Astrocyte of the spinal cord (primary cell): ENCODE results near the gene ALK.
A peak's percentile ranks its signal among the peaks of the same experiment; 100 is the strongest.

Source experiments
- DNase-seq: peaks from one replicate; pipeline ENCODE4 v3.0.0; 2011; ENCODE audit warnings: low read depth, low spot score
- H3K4me3 ChIP-seq: 2 replicates; pipeline ENCODE4 v1.5.1; 2011; ENCODE audit warnings: low read depth, mild to moderate bottlenecking, low read length, moderate library complexity
- in situ Hi-C: cut with HindIII; loops from 2 replicates; pipeline ENCODE4 v1.10.0; 2017; ENCODE audit warnings: low sequenced_read_pairs
- TF ChIP-seq, protein P1 (sequence below): IDR thresholded peaks from 2 replicates; pipeline ENCODE4 v1.5.1; 2012; ENCODE audit warnings: low read depth, mild to moderate bottlenecking, low read length, inconsistent platforms

The ALK gene

DNA sequence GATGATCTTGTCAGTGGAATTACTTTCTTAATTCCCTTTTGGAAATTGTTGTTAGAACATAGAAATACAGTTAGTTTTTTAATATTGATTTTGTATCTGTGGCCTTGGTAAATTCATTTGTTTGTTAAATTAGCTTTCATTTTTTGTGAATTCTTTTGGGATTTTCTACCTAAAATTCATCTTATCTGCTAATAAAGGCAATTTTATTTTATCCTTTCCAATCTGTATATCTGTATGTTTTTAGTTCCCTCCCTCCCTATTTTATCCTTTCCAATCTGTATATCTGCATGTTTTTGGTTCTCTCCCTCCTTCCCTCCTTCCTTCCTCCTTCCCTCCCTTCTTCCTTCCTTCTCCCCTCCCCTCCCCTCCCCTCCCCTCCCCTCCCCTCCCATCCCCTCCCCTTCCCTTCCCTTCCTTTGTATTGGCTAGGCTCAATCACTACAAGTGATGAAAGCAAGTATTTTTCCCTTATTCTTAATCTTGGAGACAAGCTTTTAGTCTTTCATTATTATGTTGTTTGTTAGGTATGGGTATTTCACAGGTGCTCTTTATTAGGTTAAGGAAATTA is 244.4 kb downstream of the ALK start:
- in situ Hi-C loops: no loop called here
- no peak for DNase-seq
- TF ChIP-seq, protein P1, sequence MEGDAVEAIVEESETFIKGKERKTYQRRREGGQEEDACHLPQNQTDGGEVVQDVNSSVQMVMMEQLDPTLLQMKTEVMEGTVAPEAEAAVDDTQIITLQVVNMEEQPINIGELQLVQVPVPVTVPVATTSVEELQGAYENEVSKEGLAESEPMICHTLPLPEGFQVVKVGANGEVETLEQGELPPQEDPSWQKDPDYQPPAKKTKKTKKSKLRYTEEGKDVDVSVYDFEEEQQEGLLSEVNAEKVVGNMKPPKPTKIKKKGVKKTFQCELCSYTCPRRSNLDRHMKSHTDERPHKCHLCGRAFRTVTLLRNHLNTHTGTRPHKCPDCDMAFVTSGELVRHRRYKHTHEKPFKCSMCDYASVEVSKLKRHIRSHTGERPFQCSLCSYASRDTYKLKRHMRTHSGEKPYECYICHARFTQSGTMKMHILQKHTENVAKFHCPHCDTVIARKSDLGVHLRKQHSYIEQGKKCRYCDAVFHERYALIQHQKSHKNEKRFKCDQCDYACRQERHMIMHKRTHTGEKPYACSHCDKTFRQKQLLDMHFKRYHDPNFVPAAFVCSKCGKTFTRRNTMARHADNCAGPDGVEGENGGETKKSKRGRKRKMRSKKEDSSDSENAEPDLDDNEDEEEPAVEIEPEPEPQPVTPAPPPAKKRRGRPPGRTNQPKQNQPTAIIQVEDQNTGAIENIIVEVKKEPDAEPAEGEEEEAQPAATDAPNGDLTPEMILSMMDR: no peak
- no peak overlapping the region for H3K4me3 ChIP-seq

DNA sequence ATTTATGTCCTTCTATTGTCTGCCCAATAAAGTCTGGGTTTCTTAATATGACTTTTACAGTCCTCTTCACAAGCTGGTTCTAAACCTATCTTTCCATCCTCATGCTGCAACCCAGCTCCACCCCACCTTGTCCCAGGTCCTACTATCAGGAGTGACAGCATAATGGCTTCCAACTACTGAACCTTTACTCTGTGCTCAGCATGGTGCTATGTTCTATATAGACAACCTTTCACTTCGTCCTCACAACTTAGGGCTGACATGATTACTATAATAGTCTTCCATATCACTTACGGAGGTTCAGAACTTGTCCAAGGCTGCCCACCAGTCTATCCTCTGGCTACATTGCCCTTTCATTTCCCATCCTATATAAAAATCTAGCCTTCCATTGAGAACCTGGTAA is 256.8 kb downstream of the ALK start:
- no peak overlapping the region for H3K4me3 ChIP-seq
- no peak for DNase-seq
- in situ Hi-C loops: no loop called here
- TF ChIP-seq, protein P1: no peak

DNA sequence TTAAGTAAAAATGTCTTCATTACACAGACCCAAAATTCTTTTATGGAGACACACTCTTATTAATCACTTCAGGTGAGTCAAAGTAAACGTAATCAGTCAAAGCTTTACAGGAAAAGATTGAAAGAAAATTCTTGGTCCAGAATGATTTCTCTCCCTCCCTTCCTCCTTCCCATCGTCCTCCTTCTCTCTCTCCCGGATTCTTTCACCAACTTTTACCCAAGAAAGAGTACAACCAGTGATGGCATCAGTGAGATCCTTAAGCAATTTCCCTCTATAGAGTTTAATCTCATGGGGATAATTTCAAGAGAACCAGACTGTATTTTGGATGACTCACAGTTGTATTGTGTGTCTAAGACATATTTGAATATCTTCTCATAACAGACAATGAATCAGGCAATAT is 258.1 kb downstream of the ALK start:
- in situ Hi-C loops: no loop called here
- peak; percentile 76 for DNase-seq
- no peak overlapping the region for H3K4me3 ChIP-seq
- TF ChIP-seq, protein P1: no peak

DNA sequence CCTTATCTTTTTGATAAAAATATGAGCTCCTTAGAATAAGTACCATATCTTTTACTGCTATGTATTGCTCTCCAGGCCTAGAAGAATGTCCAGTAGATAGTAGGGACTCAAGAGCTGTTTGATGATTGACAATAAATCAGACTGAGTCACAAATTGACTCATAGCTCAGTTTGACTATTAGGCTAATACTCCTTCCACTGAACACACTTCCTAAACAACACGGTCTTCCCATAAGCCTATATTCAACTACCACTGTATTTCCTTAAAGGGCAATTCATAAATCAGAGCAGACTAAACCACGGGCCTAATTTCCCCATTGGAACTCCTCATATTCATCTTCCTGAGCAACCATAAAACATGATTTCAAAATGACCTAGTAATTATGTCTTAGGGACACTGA is 258.5 kb downstream of the ALK start:
- in situ Hi-C loops: no loop called here
- no peak overlapping the region for H3K4me3 ChIP-seq
- DNase-seq: no peak
- TF ChIP-seq, protein P1: no peak

DNA sequence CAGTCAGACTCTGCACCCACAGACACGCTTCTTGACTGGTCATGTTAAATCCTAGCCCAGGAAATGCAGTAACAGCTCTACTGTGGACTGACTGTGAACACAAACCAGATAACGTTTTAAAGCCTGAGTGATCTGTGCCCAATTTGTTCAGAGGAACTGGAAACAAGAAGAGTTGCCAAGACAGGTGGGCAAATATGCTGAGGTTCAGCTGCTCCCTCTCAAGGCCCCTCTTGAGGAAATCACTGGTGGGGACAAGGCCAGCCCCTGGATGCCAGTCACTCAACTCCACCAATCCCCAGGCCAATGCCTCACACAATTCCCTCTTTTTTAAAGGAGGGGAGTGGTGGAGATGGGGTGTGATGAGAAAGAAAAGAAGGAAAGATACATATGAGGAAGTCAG is 261.2 kb downstream of the ALK start:
- in situ Hi-C loops: no loop called here
- TF ChIP-seq, protein P1: no peak
- H3K4me3 ChIP-seq: no peak overlapping the region
- no peak for DNase-seq

DNA sequence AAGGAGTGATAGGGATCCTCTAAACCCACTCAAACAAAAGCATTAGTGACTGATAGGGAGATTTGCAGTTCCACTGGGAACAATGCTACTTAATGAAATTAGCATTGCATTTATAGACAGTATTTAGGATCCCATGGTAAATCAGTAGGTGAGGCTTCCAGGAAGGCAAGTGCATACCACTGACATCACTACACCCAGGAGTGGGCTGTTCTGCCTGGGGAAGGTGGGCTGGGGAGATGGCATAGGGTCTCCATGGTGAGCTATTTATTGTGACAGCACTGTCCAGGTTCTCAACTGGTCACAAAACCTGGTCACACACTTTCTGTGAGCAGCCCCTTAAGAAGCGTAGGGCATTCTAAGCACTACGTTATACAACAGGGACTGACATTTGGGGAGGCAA is 262.2 kb downstream of the ALK start:
- in situ Hi-C loops: no loop called here
- H3K4me3 ChIP-seq: no peak overlapping the region
- DNase-seq: no peak
- TF ChIP-seq, protein P1: no peak

DNA sequence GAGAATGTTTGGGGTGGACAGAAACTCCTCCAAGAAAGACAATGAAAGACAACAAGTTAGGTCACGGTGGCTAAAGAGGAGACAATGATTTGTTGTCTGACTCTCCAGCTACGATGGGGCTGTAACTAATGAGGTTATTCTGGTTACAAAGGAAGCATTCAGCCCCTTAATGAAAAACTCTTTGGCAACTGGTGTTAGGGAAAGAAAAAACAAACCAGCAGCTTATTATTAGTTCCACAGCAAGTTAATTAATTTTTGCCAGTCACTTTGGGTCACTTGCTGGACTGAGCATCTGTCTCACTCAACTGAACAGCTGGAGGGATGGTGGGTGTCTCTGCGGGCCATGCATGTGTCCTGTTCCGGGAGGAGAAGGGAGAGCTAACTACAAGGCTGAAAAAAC is 263.7 kb downstream of the ALK start:
- TF ChIP-seq, protein P1: no peak
- in situ Hi-C loops: no loop called here
- H3K4me3 ChIP-seq: no peak overlapping the region
- DNase-seq: no peak
